Breast epithelium (tissue), 3 donors: Measurements from ENCODE around the gene SCN2B.

Source experiments
- CTCF ChIP-seq, 3 donors: fragments of 450-650 bp; IDR thresholded peaks; one replicate each; pipeline ENCODE4 v1.5.1; 2016 to 2017; ENCODE audit warnings: antibody characterized with exemption in 3 of 3, mild to moderate bottlenecking in 3 of 3, moderate library complexity in 3 of 3
- POLR2A ChIP-seq: fragments of 450-650 bp; IDR thresholded peaks from one replicate; pipeline ENCODE4 v1.6.1; 2016; ENCODE audit warnings: antibody characterized with exemption, mild to moderate bottlenecking, moderate library complexity

GRCh38 chr11:118219732-118220131, 43.3 kb upstream of the SCN2B start:
- TF ChIP-seq CTCF (IDR thresholded peaks at IDR 0.05) (no peak), POLR2A (no peak)
